ENCODE measurements around the gene PCA3. TPM values are rescaled to one million over a fixed set of nuclear protein-coding genes. Genes with fewer than 3 reads are reported as not detected.
A peak's percentile ranks its signal among the peaks of the same experiment; 100 is the strongest.

The PCA3 gene
- total RNA-seq, 1 experiment from 2014 or later, result 0.59 TPM

- no peaks in the 10 kb centered on the region for H3K27me3 ChIP-seq
- no peak for DNase-seq
- no peak overlapping the region for H3K27ac ChIP-seq
- no peak overlapping the region for H3K4me3 ChIP-seq
- H3K36me3 ChIP-seq, result no peaks in the 10 kb centered on the region
- no peaks in the 10 kb centered on the region for H3K4me1 ChIP-seq
- H3K9me3 ChIP-seq (replicated peaks), result no peaks in the 10 kb centered on the region; the same call in 1 of the 2 replicates
These were observed 63.2 kb downstream of the PCA3 start for GRCh38 chr9:76827296-76828080.

- Histone ChIP-seq H3K9me3 (replicated peaks) (no peaks in the 10 kb centered on the region; the same call in 1 of the 2 replicates), H3K4me3 (no peak overlapping the region), H3K27me3 (no peaks in the 10 kb centered on the region), H3K27ac (no peak overlapping the region), H3K4me1 (no peaks in the 10 kb centered on the region), H3K36me3 (no peaks in the 10 kb centered on the region)
- DNase-seq, result no peak
These were observed 64.2 kb downstream of the PCA3 start for GRCh38 chr9:76828447-76828846.

GRCh38 chr9:76835571-76836283 is 71.5 kb downstream of the PCA3 start:
- peak in 1 of 2 experiments; percentile 42 for DNase-seq
- Histone ChIP-seq H3K27me3 (no peaks in the 10 kb centered on the region), H3K36me3 (no peaks in the 10 kb centered on the region), H3K27ac (peak overlapping the region; percentile 41), H3K9me3 (replicated peaks) (no peaks in the 10 kb centered on the region), H3K4me1 (peaks cover 18% of the 10 kb centered on the region), H3K4me3 (peak overlapping the region; percentile 19)

Other genes starting within 250 kb of the PCA3 start
- gene PRUNE2, start 141.7 kb downstream of the PCA3 start, total RNA-seq (2014; rRNA removed; shearing (Covaris generic)), result 24.5 and 25.0 TPM in 2 replicates

Measured in SJCRH30 (cell line).